Transverse colon (tissue), 4 donors: ENCODE measurements around the gene PCSK5. TPM values are rescaled to one million over a fixed set of nuclear protein-coding genes. Genes with fewer than 3 reads are reported as not detected.
A peak's percentile ranks its signal among the peaks of the same experiment; 100 is the strongest.

Source experiments
- DNase-seq: peaks from one replicate; pipeline ENCODE4 v3.0.0-alpha.2; 2019
- H3K27ac ChIP-seq, 4 donors: fragments of 200-600 bp; sonication (generic); 2 replicates each; pipeline ENCODE4 v1.5.1; 2016 to 2018; ENCODE audit warnings: inconsistent platforms in 4 of 4
- H3K27me3 ChIP-seq: fragments of 200-600 bp; sonication (generic); 2 replicates; pipeline ENCODE4 v1.5.1; 2017; ENCODE audit warnings: inconsistent platforms
- H3K36me3 ChIP-seq, 4 donors: fragments of 200-600 bp; sonication (generic); 2 replicates each; pipeline ENCODE4 v1.5.1; 2017 to 2019; ENCODE audit warnings: inconsistent platforms in 4 of 4
- H3K4me1 ChIP-seq, 4 donors: fragments of 200-600 bp; sonication (generic); 2 replicates each; pipeline ENCODE4 v1.5.1; 2017 to 2020; ENCODE audit warnings: inconsistent platforms in 4 of 4
- H3K4me3 ChIP-seq, 4 donors: fragments of 200-600 bp; sonication (generic); 1 replicate in 1 of 4; 2 replicates in 3 of 4; pipeline versions ENCODE4 v1.5.1 to v1.6.1; 2017 to 2019; ENCODE audit warnings: inconsistent platforms in 4 of 4
- H3K9me3 ChIP-seq, 2 donors: fragments of 200-600 bp; sonication (generic); 2 replicates each; pipeline ENCODE4 v1.5.1; 2017 to 2019; ENCODE audit warnings: inconsistent platforms in 2 of 2
- CTCF ChIP-seq, 5 experiments: fragments of 200-600 bp in 3 of 5; fragments of 450-650 bp in 2 of 5; sonication (generic) in 3 of 5; IDR thresholded peaks; 1 replicate in 2 of 5; 2 replicates in 3 of 5; pipeline ENCODE4 v1.5.1; 2016 to 2017; ENCODE audit warnings: antibody characterized with exemption in 5 of 5, inconsistent platforms in 3 of 5, mild to moderate bottlenecking in 2 of 5, moderate library complexity in 1 of 5
- EP300 ChIP-seq: sonication (generic); formaldehyde crosslinking; IDR thresholded peaks from one replicate; pipeline ENCODE4 v1.6.1; 2017; ENCODE audit warnings: antibody characterized with exemption, low read depth
- POLR2A ChIP-seq: fragments of 450-650 bp; IDR thresholded peaks from one replicate; pipeline ENCODE4 v1.6.1; 2016; ENCODE audit warnings: antibody characterized with exemption, mild to moderate bottlenecking, moderate library complexity
- POLR2AphosphoS5 ChIP-seq, 3 donors: sonication (generic); formaldehyde crosslinking; IDR thresholded peaks; one replicate each; pipeline ENCODE4 v1.6.1; 2016; ENCODE audit warnings: antibody characterized with exemption in 3 of 3
- WGBS, 2 donors: methylation state at CpG; one replicate each; pipeline ENCODE4 v1.1.5; 2018; ENCODE audit warnings: low coverage in 1 of 2; 5-methylcytosine and 5-hydroxymethylcytosine counted together
- in situ Hi-C, 4 donors: fragments of 200-750 bp; cut with MboI; loops; one replicate each; pipeline versions ENCODE4 v1.15.0 to v1.15.1; 2017; ENCODE audit warnings: low sequenced_read_pairs in 3 of 4, low pct_ligation_motif_present in 1 of 4, low pct_unique_long_range_greater_than_20kb in 1 of 4
- intact Hi-C: fragments of 100-400 bp; cut with DNase I; formaldehyde crosslinking; loops from one replicate; pipeline ENCODE4 v1.15.1; 2023; ENCODE audit warnings: low total_unique reads
- total RNA-seq, 4 donors: library from RNA; depleted of rRNA; stranded (reverse); fragments of >200 nt; gene quantifications; one replicate each; pipeline ENCODE4 v1.1.0, GENCODE V29; 2016

Gene PCSK5
- total RNA-seq, 4 donors from 2014 or later = 110 to 248 (median 127) TPM

- no peaks in the 10 kb centered on the region for H3K9me3 ChIP-seq
- in situ Hi-C loops = no loop called here
- H3K27me3 ChIP-seq = no peaks in the 10 kb centered on the region
- TF ChIP-seq EP300 (no peak), CTCF (IDR thresholded peaks at IDR 0.05) (no peak), POLR2A (no peak), POLR2AphosphoS5 (IDR thresholded peaks at IDR 0.05) (no peak)
- H3K27ac ChIP-seq = no peak overlapping the region
- DNase-seq = no peak
- H3K4me3 ChIP-seq = no peak overlapping the region
- H3K4me1 ChIP-seq = no peaks in the 10 kb centered on the region
- WGBS, 2 donors = 81 to 90% methylated on average over 8 to 11 of the region's 11 CpGs
- intact Hi-C loops = no loop called here
- H3K36me3 ChIP-seq = no peaks in the 10 kb centered on the region
Observed at GRCh38 chr9:76219560-76220151, 329.2 kb downstream of the PCSK5 start.

- Histone ChIP-seq H3K36me3 (no peaks in the 10 kb centered on the region), H3K27ac (no peak overlapping the region), H3K4me3 (no peak overlapping the region), H3K9me3 (no peaks in the 10 kb centered on the region), H3K4me1 (no peaks in the 10 kb centered on the region), H3K27me3 (no peaks in the 10 kb centered on the region)
- WGBS, 2 donors = 65 to 67% methylated on average over 4 to 6 of the region's 6 CpGs
- in situ Hi-C loops (no loop called here), intact Hi-C loops (no loop called here)
- no peak for DNase-seq
- TF ChIP-seq CTCF (IDR thresholded peaks at IDR 0.05) = no peak
- no peak for TF ChIP-seq POLR2A
- TF ChIP-seq POLR2AphosphoS5 (IDR thresholded peaks at IDR 0.05) = no peak
- no peak for TF ChIP-seq EP300
Observed at GRCh38 chr9:76221423-76221822, 330.9 kb downstream of the PCSK5 start.

GRCh38 chr9:76223749-76224340 is 333.4 kb downstream of the PCSK5 start:
- 60 to 65% methylated on average over 3 of the region's 3 CpGs for WGBS, 2 donors
- Histone ChIP-seq H3K4me1 (no peaks in the 10 kb centered on the region), H3K27me3 (no peaks in the 10 kb centered on the region), H3K27ac (peak overlapping the region in 2 of 4 donors; percentile 0 to 8), H3K36me3 (no peaks in the 10 kb centered on the region), H3K4me3 (no peak overlapping the region), H3K9me3 (no peaks in the 10 kb centered on the region)
- DNase-seq = no peak
- TF ChIP-seq EP300 (no peak), CTCF (IDR thresholded peaks at IDR 0.05) (no peak), POLR2AphosphoS5 (IDR thresholded peaks at IDR 0.05) (no peak), POLR2A (no peak)
- in situ Hi-C loops (no loop called here), intact Hi-C loops (no loop called here)

GRCh38 chr9:76227156-76227555 is 336.7 kb downstream of the PCSK5 start:
- 90 to 100% methylated on average over 1 to 2 of the region's 2 CpGs for WGBS, 2 donors
- Histone ChIP-seq H3K4me3 (no peak overlapping the region), H3K9me3 (no peaks in the 10 kb centered on the region), H3K4me1 (no peaks in the 10 kb centered on the region), H3K36me3 (no peaks in the 10 kb centered on the region), H3K27me3 (no peaks in the 10 kb centered on the region), H3K27ac (no peak overlapping the region)
- intact Hi-C loops = no loop called here
- in situ Hi-C loops = no loop called here
- no peak for TF ChIP-seq EP300
- no peak for TF ChIP-seq CTCF (IDR thresholded peaks at IDR 0.05)
- TF ChIP-seq POLR2A = no peak
- TF ChIP-seq POLR2AphosphoS5 (IDR thresholded peaks at IDR 0.05) = no peak
- no peak for DNase-seq
